HG02943 (cell line): Measurements from ENCODE around the gene WDR7.

Source experiments
- ATAC-seq: cut with Tn5 transposase; IDR thresholded peaks from one replicate; pipeline ENCODE4 v1.9.1; 2021; ENCODE audit warnings: mild to moderate bottlenecking, low read depth, moderate library complexity; ENCODE audit not compliant: unreplicated experiment

WDR7 gene

DNA sequence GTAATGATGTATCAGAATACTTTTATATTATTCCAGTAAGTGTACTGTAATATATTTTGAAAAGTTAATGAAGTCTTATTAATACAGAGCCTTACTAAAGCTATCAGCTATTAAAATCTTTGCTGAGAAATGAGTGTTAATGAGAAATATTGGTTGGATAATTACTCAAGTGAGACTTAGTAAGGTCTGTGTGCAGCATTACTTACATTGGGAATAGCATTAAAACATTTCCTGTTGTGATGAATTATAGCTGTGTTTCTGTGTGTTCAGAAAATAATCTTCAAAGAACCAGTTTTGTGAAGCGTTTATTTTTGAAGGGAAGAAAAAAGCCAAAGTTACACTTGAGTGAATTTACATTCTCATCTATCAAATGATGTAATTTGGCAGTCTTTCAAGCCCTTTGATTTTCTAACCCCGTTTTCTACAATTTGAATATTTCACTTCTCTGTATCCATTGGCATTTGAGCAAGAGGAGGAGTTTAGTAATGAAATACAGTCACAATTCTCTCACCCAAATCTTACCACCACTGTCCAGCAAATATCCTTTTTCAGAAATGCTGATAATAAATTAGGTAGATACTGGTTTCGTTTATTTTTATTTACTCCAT is 372.2 kb downstream of the WDR7 start:
- ATAC-seq = no peak

DNA sequence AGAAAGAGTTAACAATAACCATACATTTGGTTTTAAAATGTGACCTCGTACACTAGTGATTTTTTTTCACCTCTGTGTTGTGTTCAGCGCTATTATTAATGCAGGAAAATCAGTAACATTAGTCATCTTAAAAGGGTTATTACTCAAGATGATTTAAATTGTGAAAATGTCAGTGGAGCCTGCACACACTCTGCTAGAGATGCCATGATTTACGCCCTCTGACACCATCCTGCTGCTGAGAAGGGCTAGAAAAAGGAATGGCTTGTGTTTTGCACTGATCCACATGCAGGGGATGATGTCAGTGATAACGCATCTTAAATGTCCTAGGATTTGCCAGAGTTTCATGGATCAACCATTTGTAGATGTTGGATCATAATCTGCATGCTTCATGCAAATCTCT is 374.4 kb downstream of the WDR7 start:
- ATAC-seq = no peak

DNA sequence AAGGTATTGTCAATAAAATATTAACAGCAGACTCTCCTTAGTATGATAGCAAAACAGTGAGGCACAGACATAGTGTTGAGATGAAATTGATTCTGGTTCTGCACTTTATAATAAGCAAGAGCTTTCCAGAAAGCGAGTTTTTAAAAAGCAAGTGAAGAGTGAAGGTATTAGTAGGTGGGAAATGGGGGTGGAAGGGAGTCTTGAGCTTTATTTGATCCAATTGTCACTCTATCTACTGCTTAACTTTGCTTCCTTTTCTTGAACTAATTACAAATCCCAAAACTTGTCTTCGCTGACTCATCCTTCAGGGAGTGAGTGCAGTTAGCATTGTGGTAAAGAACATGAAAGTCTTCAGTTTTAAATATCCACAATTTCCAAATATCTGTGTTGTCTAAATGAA is 375.2 kb downstream of the WDR7 start:
- ATAC-seq = no peak

DNA sequence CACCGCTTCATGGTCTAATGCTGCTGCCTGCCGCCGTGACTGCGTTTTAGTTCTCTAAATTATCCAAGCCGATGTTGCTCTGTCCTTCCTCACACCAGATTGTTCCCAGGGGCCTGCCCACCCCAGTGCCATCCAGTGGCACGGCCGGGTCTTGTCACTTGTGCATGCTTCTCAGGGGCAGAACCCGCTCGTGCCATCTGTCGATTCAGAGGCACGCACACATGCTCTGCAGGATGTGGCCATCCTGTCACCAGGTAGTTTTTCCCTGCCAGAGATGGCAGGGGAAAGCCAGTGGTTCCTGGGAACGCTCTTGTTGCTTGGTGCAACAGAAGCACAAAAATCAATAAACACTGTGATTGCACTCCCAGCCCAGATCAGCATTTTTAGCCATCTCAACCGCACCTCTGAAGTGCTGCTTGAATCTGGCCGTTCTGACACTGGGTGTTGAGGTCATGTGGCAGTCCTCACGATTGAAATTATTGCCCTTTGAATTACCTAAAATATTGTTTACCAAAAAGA is 376.1 kb downstream of the WDR7 start:
- ATAC-seq = no peak

DNA sequence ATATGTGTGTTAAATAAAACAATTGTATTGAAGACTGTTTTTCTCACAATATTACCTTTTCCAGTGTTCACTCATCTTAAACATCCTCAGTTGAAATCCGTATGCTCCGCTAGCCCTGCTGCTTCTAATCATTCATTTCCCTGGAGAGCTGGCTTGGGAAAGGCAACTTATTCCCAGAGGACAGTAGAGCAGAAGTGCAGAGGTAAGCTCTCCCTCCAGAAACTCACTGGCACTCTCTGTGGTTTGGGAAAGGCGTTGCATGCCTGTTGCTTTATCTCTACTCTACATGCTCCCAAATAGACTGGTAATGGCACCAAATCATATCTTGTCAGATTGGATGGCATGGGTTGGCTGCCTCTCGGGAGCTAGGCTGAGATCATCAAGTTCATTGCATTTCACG is 378.6 kb downstream of the WDR7 start:
- ATAC-seq = no peak

DNA sequence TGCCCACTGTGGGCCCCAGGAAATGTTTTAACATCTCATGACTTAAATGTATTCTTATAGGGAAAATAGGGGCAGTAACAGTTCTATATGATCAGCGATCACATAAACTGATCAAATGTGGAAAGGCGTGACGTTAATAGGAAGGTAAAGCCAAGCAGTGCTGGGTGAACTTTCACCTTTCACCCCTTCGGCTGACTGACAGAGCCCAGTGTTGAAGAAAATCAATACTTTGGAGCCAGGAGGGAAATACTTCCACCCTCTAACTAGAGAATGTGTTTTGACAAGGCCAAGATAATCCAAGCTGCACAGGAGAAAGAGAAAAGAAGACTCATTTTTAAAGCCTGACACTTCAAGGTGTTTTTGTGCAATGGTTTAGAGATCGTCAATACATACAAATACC is 379.3 kb downstream of the WDR7 start:
- no peak for ATAC-seq

DNA sequence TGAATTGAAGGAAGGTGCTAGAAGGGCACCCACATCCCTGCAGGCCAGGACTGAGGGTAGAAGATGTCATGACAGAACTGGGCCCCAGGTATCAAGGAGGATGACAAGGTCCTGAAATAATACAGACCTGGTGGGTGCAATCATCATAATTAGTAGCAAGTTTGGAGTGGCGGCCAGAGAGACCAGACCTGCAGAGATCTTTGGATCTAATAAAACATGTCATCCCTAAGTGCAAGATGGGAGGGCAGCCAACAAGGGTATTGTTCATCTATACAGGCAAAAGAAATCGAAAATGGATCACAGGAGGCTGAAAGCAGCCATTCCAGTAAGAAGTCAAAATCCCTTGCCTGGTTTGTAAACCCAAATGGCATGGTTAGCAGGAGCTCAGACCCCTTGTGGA is 384.4 kb downstream of the WDR7 start:
- ATAC-seq = no peak

DNA sequence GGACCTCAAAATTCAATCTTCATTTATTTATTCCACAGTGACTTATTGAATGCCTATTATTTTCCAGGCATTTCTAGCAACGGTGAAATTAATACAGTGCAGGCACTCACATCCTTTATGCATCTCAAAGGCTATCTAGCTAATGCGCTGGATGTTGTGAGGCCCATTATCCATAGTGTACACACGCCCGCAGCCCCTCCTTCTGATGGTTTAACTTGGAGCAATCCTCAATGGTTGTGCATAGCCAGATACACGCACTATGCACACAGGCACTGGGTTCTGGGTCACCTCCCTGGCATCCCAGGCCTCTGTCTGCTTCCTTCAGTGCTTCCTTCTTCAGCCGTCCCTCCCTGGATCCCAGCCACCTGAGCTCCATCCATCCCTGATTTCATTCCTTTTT is 387.2 kb downstream of the WDR7 start:
- ATAC-seq = no peak

DNA sequence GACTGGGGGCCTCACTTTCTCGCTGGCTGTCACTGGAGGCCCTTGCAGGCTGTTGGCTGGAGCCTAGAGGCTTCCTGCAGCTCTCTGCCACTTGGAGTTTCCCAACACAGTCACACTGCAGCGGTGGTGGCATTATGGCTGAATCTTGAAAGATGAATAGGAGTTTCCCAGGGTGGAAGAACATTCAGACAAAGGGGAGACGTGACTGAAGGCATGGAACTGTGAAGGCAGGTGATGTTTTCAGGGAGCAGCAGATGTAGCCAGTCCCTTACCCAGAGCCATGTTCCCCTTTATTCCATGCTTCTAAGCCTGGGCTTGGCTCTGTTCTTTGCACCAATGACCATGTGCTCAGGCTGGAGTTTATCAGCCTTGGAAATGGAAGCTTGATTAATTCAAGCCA is 389.0 kb downstream of the WDR7 start:
- no peak for ATAC-seq

DNA sequence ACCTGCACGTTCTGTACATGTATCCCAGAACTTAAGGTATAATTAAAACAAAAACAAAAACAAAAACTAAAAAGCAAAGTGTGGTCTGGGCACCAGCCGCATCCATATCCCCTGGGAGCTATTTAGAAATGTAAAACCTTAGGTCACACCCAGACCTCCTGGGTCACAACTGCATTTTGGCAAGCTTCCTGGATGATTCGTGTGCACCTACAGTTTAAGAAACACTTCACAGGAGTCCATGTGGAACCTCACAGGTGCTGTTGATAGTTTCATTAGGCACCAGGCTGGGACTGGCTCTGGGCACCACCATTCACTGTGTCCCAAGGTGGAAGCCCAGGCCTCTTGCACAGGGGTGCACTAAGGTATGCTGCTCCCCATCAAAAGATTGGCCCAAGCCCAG is 392.1 kb downstream of the WDR7 start:
- no peak for ATAC-seq

DNA sequence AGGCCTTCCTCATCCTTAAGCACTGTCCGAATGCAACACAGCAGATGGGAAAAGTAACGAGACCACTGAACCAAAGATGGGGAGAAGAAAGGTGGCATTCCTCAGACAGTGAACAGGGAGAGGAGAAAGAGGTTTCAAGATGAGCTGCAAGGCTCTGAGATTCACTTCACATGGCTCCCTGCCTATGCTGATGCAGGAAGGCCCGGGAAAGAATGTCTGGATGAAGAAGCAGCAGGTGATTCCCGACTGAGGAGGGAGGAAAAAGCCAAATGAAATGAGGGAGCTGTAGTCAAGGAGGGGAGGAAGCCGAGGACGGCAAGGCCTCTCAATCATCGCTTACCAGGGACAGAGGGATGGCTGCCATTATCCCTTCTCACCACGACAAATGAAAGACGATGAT is 397.2 kb downstream of the WDR7 start:
- ATAC-seq = no peak

DNA sequence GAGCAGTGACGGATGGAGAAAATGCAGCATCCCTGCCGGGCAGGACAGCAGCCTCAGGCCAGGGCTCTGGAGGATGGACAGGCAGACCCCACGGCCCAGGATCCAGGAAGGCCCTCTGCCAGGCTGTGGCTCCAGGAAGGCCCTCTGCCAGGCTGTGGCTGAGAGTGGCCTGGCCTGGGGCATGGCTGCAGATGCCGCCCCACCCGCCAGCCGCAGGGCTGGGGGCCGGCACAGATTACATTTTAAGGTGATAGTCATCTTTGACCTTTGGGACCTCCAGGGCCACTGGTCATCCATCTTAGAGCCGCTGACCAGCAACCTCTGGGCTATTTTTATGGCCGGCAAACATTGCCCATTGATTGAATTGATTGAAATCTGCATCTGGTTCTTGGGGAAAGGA is 397.7 kb downstream of the WDR7 start:
- no peak for ATAC-seq

DNA sequence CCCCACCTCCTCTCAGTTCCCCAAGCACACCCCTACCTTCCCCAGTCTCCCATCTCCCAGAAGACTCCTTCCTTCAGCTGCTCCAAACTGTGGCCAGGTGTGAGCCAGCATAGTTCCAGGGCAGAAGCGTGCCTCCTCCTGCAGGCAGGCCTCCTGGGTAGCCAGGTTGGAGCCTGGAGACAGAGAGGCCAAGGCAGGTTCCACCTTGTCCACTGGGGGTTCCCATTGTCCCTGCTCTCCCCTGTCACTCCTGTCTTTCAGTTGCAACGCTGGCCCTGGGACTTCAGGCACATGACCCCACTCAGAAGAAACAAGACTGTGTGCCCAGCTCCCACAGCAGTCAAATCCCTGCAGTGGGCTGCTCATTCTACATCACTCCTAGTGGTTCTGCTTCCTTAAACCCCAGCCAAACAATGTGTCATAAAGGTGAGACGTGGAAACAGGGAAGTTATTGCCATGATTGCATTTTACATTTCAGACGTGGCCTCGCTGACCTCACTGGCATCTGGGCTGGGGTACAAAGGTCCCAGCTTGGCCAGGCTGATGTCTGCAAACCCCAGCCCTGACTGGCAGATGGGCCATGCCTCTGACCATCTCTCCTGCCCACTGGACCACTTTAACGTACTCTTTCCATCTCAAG is 399.3 kb downstream of the WDR7 start:
- no peak for ATAC-seq

DNA sequence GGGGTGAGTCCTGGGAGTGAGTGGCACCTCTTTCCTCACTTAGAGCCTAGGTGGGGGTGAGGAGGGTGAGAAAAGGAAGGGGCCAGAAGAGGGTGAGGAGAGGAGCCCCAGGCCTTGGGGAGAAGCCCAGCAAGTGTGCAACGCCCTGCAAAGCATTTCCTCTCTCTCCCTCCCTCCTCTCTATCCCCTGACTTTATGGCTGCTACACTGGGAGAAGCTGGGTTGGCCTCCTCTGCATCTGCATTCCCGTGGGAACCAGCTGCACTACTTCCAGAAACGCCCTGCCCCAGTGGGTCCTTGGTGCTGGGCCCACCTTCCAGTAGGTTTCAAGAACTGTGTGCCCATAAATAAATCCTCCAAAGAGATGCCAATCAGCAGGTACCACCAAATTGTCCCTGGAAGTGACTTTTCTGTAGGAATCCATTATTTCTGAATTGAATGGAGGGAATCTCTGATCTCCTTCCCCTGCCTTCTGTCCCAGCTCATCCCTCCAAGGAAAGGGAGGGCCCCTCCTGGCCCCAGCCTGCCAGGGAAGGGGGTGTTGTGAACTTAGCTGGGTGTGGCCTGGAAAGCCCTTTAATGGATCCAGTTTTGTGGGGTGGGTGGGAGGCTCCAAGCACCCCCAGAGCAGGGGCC is 400.0 kb downstream of the WDR7 start:
- no peak for ATAC-seq

DNA sequence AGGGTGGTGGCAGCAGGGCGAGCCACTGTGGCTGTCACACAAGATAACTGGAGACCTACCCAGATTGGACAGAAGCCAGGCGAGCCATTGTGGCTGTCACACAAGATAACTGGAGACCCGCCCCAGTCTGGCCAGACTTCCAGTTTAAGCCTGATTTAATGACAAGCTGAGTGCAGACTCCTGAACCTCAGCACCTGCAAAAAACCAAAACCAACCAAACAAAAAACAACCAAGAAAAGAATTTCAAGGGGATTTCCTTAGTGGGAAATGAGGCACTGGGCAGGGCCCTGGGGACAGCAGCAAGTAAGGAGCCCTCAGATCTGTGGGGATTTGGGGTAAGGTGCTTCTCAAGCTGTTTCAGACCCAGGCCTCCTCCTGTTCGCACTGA is 400.5 kb downstream of the WDR7 start:
- ATAC-seq = no peak

DNA sequence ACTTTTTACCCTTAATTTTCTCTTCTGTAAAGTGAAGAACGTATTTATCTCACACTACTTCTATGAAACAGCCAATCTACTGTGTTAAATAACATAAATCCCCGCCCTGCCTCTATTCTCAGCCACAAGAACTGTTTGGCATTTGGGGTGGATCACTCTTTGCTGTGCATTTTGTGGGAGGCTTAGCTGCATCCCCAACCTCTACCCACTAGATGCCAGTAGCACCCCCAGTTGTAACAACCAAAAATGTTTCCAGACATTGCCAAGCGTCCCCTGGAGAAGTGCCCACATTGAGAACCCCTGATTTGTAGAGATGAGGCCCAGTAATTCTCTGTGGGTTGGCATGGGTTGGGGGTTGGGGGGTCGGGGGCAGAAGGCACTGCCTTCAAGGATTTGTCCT is 401.0 kb downstream of the WDR7 start:
- ATAC-seq = no peak

DNA sequence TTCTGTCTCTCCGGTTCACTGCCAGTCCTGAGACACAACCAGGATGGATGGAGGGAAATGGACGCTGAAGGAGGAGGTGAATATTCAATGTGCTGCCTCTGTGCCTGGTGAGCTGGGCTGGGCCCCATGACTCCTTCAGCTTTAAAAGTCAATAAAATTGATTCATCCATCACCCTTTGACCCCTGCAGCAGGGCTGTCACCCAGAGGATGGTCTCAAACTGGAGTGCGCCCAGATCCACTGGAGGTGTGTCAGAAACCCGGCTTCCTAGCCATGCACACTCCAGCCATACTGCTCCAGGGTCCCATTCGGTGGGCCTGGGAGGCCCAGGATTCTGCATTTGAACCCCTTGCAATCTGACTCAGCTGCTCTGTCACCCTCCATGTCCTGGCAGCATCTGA is 401.6 kb downstream of the WDR7 start:
- no peak for ATAC-seq

DNA sequence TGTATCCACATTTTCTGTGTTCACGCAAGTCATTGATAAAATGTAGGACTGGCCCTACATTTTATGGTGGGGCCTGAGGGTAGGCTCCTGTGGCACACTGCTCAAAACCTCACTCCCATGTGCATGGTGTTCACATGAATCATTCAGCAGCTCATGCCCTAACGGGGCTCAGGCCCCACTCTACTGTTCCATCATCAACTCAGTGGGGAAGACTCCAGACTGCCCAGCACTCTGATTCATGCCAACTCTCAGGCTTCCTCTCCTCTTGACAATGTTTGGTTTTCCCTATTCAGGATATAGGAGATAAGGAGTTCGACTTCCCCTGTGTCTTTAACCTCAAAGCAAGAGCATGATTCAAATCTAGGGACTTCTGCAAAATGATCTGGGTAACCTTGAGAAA is 403.7 kb downstream of the WDR7 start:
- ATAC-seq = no peak

DNA sequence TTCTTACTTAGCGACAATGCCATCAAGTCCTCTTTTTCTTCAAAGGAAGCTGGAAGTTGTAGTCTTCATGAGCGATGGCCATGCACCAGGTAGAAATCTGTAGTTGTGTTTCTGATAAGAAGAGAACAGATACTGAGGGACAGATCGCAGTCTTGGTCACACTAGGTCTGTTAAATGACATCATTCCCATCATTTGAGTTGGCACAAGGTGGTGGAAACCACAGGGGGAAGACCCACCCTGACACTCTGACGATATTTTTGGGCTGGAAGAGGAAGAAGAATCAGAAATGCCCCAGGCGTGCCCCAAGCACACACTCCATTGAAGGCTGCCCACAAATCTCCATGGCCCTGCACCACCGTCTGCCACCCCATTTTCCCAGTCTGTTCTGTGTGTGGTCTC is 406.7 kb downstream of the WDR7 start:
- peak; percentile 74 for ATAC-seq

DNA sequence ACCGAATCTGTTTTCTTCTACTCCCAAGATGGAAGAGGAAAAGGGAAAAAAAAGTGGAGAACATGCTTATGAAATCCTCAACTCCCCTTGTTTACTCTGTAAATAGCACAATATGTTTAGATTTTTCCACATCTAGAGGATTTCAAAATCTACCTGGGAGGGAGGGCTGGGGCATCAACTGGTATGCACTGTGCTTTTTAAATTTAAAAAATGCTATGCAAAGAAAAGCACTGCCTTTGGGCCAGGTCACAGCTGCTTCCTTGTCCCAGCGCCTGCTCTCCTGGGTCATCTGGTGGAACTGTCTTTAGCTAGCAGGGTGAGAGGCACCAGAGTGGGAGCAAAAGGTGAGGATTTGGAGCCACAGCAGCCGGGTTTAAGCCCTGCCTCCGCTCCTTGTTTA is 407.6 kb downstream of the WDR7 start:
- ATAC-seq = no peak

DNA sequence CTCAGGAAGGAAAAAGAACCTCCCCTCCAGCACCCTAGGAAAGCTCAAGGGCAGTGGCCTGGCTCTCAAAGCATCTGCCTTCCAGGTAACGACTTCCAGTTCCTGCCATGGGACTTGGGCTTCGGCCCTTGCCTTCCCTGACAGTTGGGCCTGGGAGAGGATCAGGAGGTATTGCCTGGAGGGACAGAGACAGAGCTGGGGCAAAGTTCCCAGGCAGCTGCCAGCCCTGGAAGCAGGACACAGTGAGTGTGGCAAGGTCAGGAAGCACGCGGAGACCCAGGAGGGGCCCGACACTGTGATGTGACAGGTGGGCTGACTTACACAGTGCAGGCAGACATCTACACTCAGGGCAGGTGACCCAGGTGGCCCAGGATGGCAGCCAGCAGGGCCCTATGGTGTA is 408.2 kb downstream of the WDR7 start:
- no peak for ATAC-seq

DNA sequence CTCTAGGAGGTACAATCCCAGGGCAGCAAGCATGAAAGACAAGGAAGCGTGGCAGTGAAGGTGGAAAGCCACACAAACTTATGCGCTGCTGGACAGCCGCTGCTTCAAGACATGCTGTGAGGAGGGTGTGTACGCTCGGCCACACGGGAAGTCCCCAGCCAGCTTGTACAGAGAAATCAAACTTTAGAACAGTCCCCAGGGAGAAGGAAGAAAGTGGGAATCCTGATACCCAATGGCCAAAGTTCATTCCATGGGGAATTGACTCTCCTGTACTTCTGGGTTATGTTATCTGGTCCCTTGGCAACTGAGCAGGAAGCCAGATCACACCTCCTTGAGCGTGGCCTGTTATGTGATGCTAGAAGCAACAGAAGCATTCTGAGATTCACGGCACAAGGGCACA is 409.7 kb downstream of the WDR7 start:
- ATAC-seq = no peak
